GM21717 (cell line): ENCODE data around the gene SCAP.

Experiments
- ATAC-seq: cut with Tn5 transposase; IDR thresholded peaks from one replicate; pipeline ENCODE4 v1.9.1; 2021; ENCODE audit warnings: mild to moderate bottlenecking, moderate library complexity; ENCODE audit not compliant: unreplicated experiment

The SCAP gene

DNA sequence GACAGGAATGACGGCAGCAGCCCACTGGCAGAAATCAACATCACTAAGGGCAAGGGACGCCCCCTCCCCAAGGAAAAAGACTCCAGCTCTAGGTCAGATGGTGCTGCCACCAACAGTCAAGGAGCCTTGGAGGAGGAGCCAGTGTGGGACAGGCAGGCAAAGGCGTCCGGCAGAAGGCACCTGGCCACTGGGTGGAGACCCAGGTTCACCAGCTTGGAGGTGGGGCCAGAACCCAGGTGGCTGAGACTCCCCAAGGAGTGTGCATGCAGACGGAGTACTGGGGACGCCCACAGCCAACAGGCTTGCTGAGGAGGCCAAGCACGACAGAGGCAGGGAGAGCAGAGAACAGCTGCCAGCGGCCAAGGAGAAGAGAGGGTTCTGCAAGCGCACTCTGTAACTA, 59.7 kb downstream of the SCAP start:
- no peak for ATAC-seq

DNA sequence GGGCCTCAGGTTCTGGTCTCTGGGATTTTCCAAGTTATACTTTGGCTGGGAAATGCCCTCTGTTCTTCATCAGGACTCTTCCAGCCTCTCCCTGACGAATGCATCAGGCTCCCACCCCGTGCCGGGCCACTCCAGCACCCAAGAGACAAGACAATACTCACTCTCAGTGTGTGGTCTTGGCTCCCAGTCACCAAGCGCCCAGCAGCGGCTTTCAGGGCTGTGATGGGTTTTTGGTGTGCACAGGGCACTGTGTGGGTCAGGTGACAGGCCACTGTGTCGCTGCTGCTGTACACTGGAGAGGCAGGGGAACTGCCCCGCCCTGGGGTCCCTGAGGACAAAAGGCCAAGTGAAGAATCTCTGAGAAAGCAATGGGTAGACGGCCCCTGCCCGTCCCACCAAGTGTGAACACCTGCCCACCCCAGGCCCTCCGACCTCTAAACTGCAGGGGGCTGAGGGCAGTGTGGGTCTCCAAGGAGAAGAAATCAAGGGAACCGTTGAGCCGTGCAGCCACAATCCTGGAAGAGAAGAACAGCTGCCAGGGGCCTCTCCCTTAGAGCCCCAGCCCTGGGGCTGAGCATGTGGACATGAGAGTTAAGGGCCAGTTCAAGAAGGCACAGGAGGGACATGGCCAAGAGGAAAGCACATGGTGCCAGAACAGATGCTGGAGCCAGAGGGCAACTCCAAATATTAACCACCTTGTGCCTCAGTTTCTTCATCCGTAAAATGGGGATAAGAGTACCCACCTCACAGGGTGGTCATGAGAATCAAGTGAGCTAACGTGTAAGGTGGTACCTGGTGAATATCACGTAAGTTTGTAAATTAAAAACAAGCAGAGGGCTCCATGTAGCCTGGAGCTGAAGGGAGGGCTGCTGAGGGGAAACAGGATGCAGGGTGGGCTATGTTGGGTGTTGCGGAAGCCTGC, 60.8 kb downstream of the SCAP start:
- no peak for ATAC-seq

DNA sequence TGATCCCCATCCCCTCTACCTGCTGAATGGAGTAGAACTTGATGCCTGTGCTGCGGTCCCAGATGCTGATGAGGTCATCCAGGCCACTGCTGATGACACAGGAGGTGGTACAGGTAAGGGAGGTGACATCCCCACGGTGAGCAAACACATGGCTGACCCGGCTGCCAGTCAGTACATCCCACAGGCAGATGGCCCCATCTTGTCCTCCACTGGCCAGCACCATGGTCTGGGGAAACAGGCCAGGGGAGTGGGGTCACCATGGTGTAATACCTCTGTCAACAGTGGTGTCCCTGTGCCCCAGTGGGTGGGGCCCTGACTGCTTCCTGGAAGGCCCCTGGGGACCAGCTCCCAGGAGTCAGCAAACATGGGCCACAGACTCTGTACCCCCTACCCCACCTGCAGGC, 61.6 kb downstream of the SCAP start:
- ATAC-seq = no peak

DNA sequence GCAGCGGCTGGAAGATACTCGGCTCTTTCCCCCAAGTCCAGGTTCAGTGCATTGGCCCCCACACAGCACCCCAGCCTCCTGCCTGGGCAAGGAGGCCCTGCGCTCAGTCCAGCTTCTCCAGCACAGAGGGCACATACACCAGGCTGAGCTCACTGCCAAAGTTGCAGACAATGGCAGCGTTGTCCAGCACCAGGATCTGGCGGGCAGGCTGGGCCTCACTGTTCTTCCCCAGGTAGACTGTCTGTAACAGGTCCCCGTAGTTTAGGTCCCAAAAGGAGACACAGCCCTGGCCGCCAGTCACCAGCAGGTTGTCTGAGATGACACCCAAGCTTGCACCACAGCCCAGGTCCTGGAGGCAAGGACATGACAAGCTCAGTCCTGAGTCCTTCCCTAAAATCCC, 62.0 kb downstream of the SCAP start:
- ATAC-seq = no peak

DNA sequence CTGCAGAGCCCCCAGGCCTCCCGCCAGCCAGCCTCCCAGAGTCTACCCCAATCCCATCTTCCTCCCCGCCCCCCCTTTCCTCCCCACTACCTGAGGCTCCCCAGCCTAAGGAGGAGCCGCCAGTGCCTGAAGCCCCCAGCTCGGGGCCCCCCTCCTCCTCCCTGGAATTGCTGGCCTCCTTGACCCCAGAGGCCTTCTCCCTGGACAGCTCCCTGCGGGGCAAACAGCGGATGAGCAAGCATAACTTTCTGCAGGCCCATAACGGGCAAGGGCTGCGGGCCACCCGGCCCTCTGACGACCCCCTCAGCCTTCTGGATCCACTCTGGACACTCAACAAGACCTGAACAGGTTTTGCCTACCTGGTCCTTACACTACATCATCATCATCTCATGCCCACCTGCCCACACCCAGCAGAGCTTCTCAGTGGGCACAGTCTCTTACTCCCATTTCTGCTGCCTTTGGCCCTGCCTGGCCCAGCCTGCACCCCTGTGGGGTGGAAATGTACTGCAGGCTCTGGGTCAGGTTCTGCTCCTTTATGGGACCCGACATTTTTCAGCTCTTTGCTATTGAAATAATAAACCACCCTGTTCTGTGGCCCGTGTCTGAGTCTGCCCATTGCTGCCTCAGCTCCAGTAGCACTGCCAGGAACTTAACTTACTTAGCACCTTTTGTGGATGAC, 62.8 kb downstream of the SCAP start:
- ATAC-seq = no peak

DNA sequence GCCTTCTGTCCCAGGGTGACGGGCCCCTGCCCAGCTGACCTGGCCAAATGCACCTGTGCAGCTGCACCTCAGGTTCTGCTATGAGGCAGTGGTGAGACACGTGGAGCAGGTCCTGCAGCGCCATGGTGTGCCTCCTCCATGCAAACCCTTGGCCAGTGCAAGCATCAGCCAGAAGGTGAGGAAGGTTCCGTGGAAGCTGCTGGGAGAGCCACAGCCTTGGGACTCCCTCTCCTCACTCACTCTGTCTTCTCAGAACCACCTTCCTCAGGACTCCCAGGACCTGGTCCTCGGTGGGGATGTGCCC, 63.3 kb downstream of the SCAP start:
- no peak for ATAC-seq

DNA sequence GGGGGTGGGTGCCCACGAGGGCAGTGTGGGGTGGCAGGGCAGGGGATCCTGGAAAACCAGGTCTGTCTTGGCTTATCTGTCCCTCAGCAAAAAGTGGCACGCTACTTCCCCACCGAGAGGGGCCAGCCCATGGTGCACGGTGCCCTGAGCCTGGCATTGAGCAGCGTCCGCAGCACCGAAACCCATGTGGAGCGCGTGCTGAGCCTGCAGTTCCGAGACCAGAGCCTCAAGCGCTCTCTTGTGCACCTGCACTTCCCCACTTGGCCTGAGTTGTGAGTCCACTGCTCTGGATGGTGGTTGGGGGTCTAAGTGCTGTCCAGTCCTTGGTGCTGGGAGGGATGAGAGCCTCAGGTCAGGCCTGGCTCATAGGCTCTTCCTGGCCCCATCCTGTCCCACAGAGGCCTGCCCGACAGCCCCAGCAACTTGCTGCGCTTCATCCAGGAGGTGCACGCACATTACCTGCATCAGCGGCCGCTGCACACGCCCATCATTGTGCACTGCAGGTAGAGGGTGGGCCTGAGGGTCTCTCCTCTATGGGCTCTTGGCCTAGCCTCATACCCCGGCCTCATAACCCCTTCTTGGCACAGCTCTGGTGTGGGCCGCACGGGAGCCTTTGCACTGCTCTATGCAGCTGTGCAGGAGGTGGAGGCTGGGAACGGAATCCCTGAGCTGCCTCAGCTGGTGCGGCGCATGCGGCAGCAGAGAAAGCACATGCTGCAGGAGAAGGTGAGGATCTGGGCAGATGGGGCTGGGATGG, 63.9 kb downstream of the SCAP start:
- no peak for ATAC-seq

DNA sequence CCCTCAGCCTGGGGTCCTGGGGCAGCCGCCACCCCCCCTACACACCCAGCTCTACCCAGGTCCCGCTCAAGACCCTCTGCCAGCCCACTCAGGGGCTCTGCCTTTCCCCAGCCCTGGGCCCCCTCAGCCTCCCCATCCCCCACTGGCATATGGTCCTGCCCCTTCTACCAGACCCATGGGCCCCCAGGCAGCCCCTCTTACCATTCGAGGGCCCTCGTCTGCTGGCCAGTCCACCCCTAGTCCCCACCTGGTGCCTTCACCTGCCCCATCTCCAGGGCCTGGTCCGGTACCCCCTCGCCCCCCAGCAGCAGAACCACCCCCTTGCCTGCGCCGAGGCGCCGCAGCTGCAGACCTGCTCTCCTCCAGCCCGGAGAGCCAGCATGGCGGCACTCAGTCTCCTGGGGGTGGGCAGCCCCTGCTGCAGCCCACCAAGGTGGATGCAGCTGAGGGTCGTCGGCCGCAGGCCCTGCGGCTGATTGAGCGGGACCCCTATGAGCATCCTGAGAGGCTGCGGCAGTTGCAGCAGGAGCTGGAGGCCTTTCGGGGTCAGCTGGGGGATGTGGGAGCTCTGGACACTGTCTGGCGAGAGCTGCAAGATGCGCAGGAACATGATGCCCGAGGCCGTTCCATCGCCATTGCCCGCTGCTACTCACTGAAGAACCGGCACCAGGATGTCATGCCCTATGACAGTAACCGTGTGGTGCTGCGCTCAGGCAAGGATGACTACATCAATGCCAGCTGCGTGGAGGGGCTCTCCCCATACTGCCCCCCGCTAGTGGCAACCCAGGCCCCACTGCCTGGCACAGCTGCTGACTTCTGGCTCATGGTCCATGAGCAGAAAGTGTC, 64.7 kb downstream of the SCAP start:
- no peak for ATAC-seq

DNA sequence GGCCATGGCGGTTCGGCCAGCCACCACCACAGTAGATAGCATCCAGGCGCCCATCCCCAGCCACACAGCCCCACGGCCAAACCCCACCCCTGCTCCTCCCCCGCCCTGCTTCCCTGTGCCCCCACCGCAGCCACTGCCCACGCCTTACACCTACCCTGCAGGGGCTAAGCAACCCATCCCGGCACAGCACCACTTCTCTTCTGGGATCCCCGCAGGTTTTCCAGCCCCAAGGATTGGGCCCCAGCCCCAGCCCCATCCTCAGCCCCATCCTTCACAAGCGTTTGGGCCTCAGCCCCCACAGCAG, 65.4 kb downstream of the SCAP start:
- ATAC-seq = no peak

DNA sequence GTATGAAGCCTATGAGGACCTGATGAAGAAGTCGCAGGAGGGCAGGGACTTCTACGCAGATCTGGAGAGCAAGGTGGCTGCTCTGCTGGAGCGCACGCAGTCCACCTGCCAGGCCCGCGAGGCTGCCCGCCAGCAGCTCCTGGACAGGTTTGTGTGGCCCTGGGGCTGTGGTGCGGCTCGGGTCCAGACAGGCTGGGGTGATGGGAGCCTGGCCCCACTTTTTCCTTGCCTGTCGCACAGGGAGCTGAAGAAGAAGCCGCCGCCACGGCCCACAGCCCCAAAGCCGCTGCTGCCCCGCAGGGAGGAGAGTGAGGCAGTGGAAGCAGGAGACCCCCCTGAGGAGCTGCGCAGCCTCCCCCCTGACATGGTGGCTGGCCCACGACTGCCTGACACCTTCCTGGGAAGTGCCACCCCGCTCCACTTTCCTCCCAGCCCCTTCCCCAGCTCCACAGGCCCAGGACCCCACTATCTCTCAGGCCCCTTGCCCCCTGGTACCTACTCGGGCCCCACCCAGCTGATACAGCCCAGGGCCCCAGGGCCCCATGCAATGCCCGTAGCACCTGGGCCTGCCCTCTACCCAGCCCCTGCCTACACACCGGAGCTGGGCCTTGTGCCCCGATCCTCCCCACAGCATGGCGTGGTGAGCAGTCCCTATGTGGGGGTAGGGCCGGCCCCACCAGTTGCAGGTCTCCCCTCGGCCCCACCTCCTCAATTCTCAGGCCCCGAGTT, 65.9 kb downstream of the SCAP start:
- ATAC-seq = no peak

DNA sequence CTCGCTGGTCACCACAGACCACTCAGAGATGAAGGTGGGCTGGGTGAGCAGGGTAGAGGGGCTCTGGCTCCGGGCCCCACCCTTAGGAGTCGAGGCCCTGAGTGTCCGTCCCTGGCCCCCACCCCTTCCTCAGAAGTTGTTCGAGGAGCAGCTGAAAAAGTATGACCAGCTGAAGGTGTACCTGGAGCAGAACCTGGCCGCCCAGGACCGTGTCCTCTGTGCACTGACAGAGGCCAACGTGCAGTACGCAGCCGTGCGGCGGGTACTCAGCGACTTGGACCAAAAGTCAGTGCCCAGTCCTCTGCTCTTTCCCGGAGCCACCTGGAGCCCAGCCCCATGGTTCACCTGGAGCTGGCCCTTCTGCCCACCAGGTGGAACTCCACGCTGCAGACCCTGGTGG, 66.5 kb downstream of the SCAP start:
- ATAC-seq = no peak

DNA sequence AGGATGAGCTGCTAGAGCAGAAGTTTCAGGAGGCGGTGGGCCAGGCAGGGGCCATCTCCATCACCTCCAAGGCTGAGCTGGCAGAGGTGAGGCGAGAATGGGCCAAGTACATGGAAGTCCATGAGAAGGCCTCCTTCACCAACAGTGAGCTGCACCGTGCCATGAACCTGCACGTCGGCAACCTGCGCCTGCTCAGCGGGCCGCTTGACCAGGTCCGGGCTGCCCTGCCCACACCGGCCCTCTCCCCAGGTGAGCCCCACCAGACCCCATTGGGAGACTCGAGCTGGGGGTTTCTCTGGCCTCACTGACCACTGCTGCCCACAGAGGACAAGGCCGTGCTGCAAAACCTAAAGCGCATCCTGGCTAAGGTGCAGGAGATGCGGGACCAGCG, 66.9 kb downstream of the SCAP start:
- no peak for ATAC-seq

DNA sequence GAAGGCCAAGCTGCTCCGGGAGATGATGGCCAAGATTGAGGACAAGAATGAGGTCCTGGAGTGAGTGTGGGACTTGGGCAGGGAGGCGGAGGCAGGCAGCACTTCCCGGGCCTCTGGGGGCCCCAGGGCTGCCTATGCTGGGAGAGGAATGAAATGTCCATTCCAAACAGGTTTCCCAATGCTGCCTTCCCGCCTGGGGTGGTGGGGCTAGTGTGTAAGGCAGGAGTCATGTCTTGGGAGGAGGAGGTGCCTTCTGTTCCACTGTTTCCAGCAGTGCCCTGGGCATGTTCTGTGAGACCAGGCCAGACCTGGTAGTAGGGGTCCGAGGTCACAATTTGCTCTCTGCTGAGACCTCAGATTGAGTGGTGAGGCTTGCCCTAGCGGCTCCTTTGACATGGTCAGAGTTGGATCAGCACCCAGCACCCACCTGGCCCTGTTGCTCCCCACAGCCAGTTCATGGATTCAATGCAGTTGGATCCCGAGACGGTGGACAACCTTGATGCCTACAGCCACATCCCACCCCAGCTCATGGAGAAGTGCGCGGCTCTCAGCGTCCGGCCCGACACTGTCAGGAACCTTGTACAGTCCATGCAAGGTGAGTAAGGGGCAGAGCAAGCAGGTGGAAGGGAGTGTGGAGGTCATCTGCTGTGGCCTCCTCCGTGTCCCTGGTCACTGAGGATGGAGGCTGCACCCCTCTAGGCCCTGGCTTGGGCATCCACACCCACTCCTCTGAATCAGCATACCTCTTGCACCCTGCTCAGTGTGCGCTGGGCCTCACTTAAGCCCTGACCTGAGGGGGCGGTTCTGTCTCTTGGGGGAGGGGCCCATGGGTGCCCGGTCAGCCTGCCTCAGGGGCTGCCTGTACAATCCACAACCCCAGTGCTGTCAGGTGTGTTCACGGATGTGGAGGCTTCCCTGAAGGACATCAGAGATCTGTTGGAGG, 67.6 kb downstream of the SCAP start:
- no peak for ATAC-seq

DNA sequence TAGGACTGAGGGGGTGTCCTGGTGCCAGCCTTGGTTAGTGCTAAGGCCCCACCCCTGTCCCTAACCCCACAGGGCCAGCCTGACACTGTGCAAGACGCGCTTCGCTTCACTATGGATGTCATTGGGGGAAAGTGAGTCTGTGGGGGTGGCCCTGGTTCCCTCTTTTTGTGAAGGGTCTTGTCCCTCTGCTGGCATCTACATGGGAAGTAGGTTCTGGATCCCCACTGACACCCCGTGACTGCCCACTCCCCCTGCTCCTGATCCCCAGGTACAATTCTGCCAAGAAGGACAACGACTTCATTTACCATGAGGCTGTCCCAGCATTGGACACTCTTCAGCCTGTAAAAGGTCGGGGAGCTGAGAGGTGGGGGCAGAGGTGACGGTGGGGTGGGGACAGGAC, 68.5 kb downstream of the SCAP start:
- ATAC-seq = no peak

DNA sequence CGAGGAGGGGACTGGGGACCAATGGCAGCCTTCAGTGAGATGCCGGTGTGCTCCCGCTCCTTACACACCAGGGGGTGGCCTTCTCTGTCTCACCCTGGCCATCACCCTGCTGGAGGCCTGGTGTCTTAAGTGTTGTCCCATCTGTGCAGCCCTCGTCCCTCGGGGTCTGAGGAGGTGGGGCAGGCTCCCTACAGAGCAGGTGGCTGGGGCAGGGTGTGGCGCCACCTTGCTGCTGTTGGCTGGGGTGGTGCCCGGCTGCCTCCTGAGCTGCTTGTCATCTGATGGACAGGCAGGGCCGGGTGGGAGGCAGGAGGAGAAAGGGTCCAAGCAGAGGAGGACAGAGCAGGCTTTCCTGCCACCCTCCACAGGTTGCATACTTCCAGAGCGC, 69.0 kb downstream of the SCAP start:
- no peak for ATAC-seq

DNA sequence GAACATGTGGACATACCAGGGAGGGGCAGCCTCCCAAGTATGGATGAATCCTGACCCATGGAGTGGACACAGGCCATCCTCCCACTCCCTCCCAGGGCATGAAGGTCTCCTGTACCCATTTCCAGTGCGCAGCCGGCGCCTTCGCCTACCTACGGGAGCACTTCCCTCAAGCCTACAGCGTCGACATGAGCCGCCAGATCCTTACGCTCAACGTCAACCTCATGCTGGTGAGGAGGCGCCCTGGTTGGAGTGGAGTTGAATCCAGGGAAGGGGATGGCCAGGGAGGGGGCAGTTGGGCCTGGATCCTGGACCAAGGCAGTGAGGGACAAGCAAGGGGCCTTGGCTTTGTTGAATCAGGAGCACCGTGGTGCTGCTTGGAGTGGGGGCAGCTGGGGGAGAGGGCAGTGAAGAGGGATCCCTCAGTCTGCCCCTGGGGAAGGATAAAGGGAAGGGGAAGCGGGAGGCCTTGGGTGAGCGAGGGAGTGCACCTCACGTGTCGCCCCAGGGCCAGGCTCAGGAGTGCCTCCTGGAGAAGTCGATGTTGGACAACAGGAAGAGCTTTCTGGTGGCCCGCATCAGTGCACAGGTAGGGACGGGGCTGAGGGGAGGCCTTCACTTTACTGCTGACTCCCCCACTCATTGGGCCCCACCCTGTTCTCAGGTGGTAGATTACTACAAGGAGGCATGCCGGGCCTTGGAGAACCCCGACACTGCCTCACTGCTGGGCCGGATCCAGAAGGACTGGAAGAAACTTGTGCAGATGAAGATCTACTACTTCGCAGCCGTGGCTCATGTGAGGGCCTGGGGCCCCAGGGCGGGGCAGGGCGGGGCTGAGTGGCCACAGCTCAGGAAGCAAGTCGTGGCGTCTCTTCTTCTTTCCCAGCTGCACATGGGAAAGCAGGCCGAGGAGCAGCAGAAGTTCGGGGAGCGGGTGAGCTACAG, 69.7 kb downstream of the SCAP start:
- ATAC-seq = no peak

DNA sequence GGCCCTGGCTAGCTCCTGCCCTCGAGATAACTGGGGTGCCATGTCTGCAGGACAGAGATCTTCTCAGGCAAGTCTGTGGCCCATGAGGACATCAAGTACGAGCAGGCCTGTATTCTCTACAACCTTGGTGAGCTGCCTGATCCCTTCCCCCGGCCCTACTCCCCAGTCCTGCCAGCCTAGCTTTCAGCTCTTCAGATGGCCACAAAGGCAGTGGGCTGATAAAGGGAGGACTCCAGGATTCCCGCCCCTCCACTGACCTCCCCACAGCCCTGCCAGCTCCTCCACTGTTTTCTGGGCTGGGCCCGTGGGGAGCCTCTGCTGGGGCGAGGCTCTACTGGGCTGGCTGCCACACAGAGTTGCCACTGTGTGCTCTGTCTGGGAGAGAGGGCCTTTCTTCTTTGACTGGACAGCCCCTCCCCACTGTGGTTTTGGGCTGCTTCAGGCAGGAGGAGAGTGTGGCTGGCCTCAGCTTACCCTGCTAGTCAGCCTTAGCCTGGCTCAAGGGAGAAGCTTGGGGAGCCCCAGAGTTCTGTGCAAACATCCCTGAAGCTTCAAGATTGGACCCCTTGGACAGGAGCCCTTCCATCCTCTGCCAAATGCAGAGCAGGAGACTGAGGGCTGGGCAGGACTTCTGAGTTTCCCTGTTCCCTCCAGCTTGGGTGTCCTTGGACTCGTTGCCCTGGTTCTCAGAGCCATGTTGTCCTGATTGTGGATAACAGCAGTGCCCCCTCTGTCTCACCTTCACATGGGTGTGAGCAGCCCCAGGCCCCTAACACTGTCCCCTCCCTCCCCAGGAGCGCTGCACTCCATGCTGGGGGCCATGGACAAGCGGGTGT, 70.6 kb downstream of the SCAP start:
- ATAC-seq = no peak
